ENCODE data around the gene SRP54.
"Not testable (repeated sequence)": the region's sequence is repeated elsewhere in the genome, so short reads cannot be mapped to it uniquely, and the experiment has no call there.

SRP54 gene

DNA sequence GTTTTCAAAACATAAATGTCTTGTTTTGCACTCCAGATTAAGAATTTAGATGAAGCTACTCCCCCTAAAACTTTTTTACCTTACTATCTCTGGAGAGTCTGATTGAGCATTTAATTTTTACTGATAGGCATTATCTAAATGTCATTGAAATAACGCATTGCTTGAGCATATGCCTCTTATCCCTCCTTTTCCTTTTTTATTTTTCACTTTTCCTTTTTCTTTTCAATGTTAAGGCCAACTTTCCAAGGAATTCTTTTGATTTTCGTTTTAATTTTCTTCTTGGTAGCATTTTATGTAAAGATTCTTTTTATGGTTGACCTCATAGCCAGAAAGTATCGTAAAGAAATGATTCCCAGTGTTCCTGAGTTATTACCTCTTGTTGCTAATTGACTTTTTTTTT, 2.9 kb downstream of the SRP54 start:
- DNase-seq: no peak

DNA sequence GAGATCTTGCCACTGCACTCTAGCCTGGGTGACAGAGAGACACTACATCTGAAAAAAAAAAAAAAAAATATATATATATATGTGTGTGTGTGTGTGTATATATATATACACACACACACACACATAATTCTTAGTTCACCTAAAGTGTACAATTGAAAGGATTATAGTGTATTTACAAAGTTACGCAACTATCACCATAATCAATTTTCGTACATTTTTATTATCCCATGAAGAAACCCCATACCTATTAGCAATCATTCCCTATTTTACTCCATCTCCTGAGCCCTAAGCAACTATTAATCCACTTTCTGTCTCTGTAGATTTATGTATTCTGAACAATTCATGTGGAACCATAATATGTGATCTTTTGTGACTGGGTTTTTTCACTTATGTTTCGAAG, 4.4 kb downstream of the SRP54 start:
- DNase-seq: no peak

DNA sequence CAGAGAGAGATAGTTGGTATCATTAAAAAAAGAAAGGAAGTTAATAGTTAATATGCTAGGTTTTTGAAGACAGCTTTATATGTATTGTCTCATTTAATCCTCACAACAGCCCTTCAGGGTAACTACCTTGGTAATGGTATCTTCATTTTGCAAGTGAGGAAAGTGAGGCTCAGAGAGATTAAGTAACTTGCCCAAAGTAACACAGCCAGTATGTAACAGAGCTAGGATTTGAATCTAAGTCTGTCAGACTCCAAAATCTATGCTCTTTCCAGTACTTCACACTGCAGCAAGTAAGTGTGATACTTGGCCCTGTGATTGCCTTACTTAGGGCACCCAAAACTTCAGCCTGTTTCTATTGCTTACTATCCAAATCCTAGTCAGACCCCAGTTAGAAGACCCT, 7.0 kb downstream of the SRP54 start:
- DNase-seq: no peak

DNA sequence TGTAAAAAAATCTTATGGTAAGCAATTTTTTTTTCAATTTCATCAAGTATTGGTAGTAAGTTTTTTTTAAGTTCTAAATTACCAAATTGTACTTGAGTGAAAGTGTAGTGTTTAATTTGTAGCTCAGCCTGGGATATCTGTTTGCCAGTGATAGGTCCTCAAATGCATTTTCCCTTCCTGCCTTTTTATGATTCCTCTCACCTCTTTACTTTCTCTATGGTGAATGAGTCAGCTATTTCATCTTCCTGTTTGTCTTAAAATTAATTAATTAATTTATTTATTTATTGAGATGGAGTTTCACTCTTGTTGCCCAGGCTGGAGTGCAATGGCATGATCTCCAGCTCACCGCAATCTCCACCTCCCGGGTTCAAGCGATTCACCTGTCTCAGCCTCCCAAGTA, 10.6 kb downstream of the SRP54 start:
- no peak for DNase-seq

- DNase-seq: no peak
Observed at GRCh38 chr14:34994668-34995067, 11.9 kb downstream of the SRP54 start.

- DNase-seq: no peak
Observed at GRCh38 chr14:34997762-34998161, 15.0 kb downstream of the SRP54 start.

GRCh38 chr14:34999500-34999899, 16.7 kb downstream of the SRP54 start:
- DNase-seq: no peak

- no peak for DNase-seq
Observed at GRCh38 chr14:35001621-35002020, 18.8 kb downstream of the SRP54 start.

DNA sequence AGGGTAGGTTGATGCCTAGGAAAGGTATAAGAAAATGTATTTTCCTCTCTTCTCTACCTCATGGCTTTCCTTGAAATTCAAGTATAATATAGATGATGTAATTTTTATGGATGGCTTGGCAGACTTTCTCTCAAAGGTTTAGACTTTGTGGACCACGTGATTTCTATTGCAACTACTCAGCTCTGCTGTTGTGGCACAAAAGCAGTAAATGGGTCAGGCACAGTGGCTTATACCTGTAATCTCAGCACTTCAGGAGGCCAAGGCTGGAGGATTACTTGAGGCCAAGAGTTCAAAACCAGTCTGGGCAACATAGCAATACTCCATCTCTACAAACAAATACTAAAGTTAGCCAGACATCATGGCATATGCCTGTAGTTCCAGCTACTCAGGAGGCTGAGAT, 22.0 kb downstream of the SRP54 start:
- DNase-seq: no peak

DNA sequence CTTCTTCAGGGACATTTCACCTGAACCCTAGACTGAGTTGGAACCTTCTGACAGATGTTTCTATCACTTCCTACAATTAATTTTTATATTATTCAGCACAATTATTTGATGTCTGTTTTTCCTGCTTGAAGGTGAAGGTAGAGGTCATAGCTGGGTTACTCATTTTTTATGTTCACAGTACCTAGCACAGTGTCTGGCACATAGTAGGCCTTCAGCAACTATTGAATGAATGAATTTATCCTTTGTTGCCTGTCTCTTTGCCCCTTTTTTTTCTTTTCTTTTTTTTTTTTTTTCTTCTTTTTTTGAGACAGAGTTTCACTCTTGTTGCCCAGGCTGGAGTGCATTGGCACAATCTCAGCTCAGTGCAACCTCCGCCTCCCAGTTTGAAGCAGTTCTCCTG, 33.8 kb downstream of the SRP54 start:
- no peak for DNase-seq

DNA sequence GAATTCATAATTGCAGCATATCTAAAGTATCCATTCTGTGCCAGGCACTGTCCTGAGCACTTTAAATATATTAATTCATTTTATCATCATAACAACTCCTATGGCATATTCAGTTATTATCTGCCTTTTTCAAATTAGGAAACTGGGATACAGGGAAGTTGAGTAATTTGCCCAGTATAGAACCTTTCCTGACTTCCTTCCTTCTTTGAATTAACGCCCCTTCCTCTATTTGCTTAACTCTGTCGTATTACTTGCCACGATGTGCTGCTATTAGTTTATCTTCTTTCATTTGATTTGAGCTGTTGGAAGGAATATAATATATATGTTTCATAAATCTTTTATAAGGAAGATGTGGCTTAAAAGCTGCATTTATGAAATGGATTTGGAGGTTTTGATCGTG, 37.9 kb downstream of the SRP54 start:
- no peak for DNase-seq

DNA sequence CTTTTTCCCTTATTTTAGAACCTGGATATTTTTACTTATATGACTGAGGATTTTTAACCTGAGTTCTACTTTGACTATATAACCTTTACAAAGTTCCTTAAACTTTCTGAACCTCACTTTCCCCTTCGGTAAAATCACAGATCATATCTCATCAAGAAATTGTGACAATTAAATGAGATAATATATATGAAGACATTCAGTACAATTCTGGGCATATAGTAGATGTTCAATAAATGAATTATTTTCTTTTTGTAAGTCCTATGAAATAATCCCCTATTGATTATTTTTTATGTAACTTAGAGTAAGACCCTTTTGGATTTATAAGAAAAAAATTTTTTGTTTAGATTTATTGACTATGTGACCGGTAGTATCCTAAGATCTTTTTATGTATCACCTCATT, 45.6 kb downstream of the SRP54 start:
- no peak for DNase-seq

DNA sequence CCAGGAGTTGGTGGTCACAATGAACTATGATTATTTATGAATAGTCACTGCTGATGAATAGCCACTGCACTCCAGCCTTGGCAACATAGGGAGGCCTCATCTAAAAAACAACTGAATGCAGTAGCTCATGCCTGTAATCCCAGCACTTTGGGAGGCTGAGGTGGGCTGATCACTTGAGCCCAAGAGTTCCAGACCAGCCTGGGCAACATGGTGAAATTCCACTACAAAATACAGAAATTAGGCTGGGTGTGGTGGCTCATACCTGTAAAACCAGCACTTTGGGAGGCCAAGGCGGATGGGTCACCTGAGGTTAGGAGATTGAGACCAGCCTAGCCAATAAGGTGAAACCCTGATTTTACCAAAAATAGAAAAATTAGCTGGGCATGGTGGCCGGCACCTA, 49.8 kb downstream of the SRP54 start:
- DNase-seq: no peak

DNA sequence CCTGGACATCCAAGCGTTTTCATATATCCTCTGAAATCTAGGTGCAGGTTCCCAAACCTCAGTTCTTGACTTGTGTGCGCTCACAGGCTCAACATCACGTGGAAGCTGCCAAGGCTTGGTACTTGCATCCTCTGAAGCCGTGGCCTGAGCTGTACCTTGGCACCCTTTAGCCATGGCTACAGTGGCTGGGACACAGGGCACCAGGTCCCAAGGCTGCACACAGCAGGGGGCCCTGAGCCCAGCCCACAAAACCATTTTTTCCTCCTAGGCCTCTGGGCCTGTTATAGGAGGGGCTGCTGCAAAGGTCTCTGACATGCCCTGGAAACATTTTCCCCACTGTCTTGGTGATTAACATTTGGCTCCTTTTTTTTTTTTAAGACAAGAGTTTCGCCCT, 51.6 kb downstream of the SRP54 start:
- DNase-seq: no peak

DNA sequence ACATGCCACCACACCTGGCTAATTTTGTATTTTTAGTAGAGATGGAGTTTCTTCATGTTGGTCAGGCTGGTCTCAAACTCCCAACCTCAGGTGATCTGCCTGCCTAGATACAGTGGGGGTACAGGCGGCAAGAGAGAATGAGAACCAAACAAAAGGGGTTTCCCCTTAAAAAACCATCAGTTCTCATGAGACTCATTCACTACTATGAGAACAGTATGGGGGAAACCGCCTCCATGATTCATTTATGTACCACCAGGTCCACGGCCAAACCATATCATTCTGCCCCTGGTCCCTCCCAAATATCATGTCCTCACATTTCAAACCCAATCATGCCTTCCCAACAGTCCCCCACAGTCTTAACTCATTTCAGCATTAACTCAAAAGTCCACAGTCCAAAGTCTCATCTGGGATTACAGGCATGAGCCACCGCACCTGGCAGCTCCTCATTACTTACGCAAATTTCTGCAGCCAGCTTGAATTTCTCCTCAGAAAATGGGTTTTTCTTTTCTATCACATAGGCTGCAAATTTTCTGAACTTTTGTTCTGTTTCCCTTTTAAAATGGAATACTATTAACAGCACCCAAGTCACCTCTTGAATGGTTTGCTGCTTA, 52.3 kb downstream of the SRP54 start:
- DNase-seq: peak; percentile 11 to 36

DNA sequence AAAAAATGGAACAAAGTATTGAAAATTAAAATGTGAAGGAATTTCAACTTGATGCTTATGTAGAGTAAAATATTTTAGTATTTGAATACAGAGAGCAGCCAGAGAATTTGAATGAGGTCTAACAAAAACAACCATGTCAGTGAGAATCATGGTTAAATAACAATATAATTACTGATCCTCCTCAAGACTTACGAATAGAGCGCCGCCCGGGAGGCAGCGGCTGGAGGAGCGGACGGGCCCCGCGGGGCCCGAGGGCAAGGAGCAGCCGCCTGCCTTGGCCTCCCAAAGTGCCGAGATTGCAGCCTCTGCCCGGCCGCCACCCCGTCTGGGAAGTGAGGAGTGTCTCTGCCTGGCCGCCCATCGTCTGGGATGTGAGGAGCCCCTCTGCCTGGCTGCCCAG, 55.5 kb downstream of the SRP54 start:
- DNase-seq: not testable (repeated sequence)

- no peak for DNase-seq
Observed at GRCh38 chr14:35042632-35043031, 59.8 kb downstream of the SRP54 start.

GRCh38 chr14:35043046-35043445, 60.3 kb downstream of the SRP54 start:
- no peak for DNase-seq

GRCh38 chr14:35044939-35045797, 62.4 kb downstream of the SRP54 start:
- DNase-seq: no peak

DNA sequence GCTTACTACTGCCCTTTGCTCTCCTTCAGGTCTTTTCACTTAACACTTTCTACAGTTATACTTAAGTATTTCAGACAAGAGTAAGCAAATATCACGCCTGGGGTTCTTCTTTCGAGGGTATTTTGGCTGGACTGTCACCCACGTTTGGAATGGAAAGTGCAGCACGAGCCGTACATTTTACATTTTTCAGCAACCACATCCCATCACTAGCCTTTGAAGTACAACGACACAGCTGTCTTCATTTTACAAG, 62.9 kb downstream of the SRP54 start:
- no peak for DNase-seq

DNA sequence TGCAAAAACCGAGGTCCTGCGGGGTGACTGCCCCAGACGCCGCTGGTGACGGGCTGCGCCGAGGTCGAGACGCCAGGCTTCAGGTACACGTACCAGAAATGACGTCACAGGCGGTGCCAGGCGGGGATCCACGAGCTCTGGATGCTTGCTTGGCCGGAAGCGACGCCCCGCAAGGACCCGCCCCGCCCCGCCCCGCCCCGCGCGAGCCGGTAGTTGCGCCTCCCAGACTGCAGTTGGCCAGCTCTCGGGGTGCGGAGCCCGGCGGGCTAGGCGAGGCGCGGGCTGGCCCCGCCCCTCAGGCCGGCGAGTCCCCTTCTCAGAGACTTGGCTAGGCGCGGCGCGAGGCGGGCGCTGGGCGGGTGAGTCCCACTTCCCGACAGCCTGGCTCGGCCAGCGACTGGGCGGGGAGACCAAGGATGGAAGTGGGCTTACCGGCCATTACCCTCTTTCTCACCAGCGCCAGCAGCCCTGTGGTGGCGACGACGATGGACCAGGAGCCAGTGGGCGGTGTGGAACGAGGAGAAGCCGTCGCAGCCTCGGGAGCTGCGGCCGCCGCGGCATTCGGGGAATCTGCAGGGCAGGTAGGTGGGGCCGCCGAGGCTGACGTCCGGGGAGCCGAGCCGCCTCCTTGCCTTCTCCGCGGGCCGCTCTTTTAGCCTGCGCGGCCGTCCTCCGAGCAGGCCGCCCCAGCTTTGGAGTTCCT, 63.4 kb downstream of the SRP54 start, which contains the start of gene FAM177A1:
Gene FAM177A1, plus strand, starts transcription at position 225 of the 703 bp plus-strand sequence. Its CDS starts 192 bp downstream, at position 417.
- peak; percentile 95 to 99 for DNase-seq

GRCh38 chr14:35046751-35047536, 64.2 kb downstream of the SRP54 start:
- peak; percentile 55 to 65 for DNase-seq

DNA sequence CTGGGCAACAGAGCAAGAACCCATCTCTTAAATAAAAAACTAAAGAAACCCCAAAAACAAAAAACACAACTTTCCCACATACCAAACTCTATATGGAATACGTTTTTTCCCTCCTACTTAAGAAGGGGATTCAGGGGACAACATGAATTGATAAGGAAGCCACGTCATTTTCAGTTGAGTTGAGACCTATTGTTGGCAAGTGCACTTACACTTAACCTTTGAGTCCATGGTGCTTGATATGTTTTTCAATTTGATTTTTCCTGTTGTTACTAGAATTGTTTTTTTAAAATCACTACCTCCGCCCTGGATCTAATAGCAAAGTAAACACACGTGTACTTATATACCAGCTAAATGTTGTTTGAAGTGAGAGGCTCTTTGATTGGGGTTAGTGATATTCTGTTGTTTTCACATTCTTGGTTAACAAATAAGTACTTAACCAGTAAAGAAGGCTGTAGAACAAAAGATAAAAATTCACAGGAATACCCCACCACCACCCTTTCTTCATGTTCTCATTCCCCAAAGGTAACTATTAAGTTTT, 65.3 kb downstream of the SRP54 start:
- DNase-seq: no peak

Measured in NCI-H526 (cell line).